HepG2 (cell line): ENCODE measurements around the gene SLC45A3. TPM values are rescaled to one million over a fixed set of nuclear protein-coding genes. Genes with fewer than 3 reads are reported as not detected.
A peak's percentile ranks its signal among the peaks of the same experiment; 100 is the strongest.

Source experiments
- ARID4A ChIP-seq: sonication (generic); formaldehyde crosslinking; IDR thresholded peaks from 2 replicates; pipeline ENCODE4 v1.5.0; 2020; ENCODE audit warnings: mild to moderate bottlenecking, missing genetic modification reagents, borderline replicate concordance
- DDIT3 ChIP-seq: sonication (generic); formaldehyde crosslinking; IDR thresholded peaks from 2 replicates; pipeline ENCODE4 v1.4.0; 2020; ENCODE audit warnings: mild to moderate bottlenecking, missing genetic modification reagents
- DRAP1 ChIP-seq: IDR thresholded peaks from 2 replicates; pipeline ENCODE4 v1.6.1; 2016; ENCODE audit warnings: missing genetic modification reagents, missing compliant biosample characterization
- ETS1 ChIP-seq: sonication (generic); formaldehyde crosslinking; IDR thresholded peaks from 2 replicates; pipeline ENCODE4 v1.4.0; 2020; ENCODE audit warnings: missing genetic modification reagents
- FLYWCH1 ChIP-seq: sonication (generic); formaldehyde crosslinking; IDR thresholded peaks from 2 replicates; pipeline ENCODE4 v1.8.1; 2023; ENCODE audit warnings: mild to moderate bottlenecking, missing genetic modification reagents
- FOSL2 ChIP-seq: sonication (generic); formaldehyde crosslinking; IDR thresholded peaks from 2 replicates; pipeline ENCODE4 v1.4.0; 2020; ENCODE audit warnings: missing genetic modification reagents
- FOXK2 ChIP-seq: fragments of 450-650 bp; IDR thresholded peaks from 2 replicates; pipeline ENCODE4 v1.6.1; 2016
- KLF13 ChIP-seq: sonication (generic); formaldehyde crosslinking; IDR thresholded peaks from 2 replicates; pipeline ENCODE4 v1.4.0; 2020; ENCODE audit warnings: mild to moderate bottlenecking, missing genetic modification reagents
- MAX ChIP-seq: IDR thresholded peaks from 2 replicates; pipeline ENCODE4 v1.6.1; 2012; ENCODE audit warnings: inconsistent platforms
- NR2F2 ChIP-seq: IDR thresholded peaks from 2 replicates; pipeline ENCODE4 v1.6.1; 2012; ENCODE audit warnings: low read depth, inconsistent platforms, borderline replicate concordance
- SNAI1 ChIP-seq: sonication (generic); formaldehyde crosslinking; IDR thresholded peaks from 2 replicates; pipeline ENCODE4 v1.5.0; 2020; ENCODE audit warnings: mild to moderate bottlenecking, missing genetic modification reagents, borderline replicate concordance
- TFAP4 ChIP-seq: sonication (generic); IDR thresholded peaks from 2 replicates; pipeline ENCODE4 v1.6.1; 2016; ENCODE audit warnings: low read depth, borderline replicate concordance
- ZFP36 ChIP-seq: fragments of 150-350 bp; IDR thresholded peaks from 2 replicates; pipeline ENCODE4 v1.6.1; 2018; ENCODE audit warnings: borderline replicate concordance, low read length, low read depth; ENCODE audit not compliant: partially characterized antibody
- ZFP90 ChIP-seq: sonication (generic); formaldehyde crosslinking; IDR thresholded peaks from 2 replicates; pipeline ENCODE4 v1.8.0; 2022; ENCODE audit warnings: missing genetic modification reagents, mild to moderate bottlenecking, inconsistent platforms, borderline replicate concordance
- ZKSCAN5 ChIP-seq: sonication (generic); formaldehyde crosslinking; IDR thresholded peaks from 2 replicates; pipeline ENCODE4 v1.5.1; 2020; ENCODE audit warnings: mild to moderate bottlenecking, missing genetic modification reagents
- ZNF160 ChIP-seq: sonication (generic); formaldehyde crosslinking; IDR thresholded peaks from 2 replicates; pipeline ENCODE4 v1.8.0; 2022; ENCODE audit warnings: mild to moderate bottlenecking, inconsistent platforms, missing genetic modification reagents
- ZNF296 ChIP-seq: sonication (generic); formaldehyde crosslinking; conservative IDR thresholded peaks from 2 replicates; pipeline ENCODE4 v1.5.0; 2020; ENCODE audit warnings: mild to moderate bottlenecking, missing genetic modification reagents
- ZNF317 ChIP-seq: sonication (generic); formaldehyde crosslinking; IDR thresholded peaks from 2 replicates; pipeline ENCODE4 v1.5.0; 2020; ENCODE audit warnings: mild to moderate bottlenecking, missing genetic modification reagents
- ZNF619 ChIP-seq: sonication (generic); formaldehyde crosslinking; IDR thresholded peaks from 2 replicates; pipeline ENCODE4 v1.4.0; 2020; ENCODE audit warnings: mild to moderate bottlenecking, missing genetic modification reagents
- ZNF772 ChIP-seq: sonication (generic); formaldehyde crosslinking; IDR thresholded peaks from 2 replicates; pipeline ENCODE4 v1.5.0; 2020; ENCODE audit warnings: mild to moderate bottlenecking, missing genetic modification reagents
- ZNF841 ChIP-seq: sonication (generic); formaldehyde crosslinking; IDR thresholded peaks from 2 replicates; pipeline ENCODE4 v1.8.1; 2023; ENCODE audit warnings: missing genetic modification reagents, borderline replicate concordance
- ZNF878 ChIP-seq: sonication (generic); formaldehyde crosslinking; IDR thresholded peaks from 2 replicates; pipeline ENCODE4 v1.8.1; 2023; ENCODE audit warnings: mild to moderate bottlenecking, missing genetic modification reagents, moderate library complexity
- ZSCAN25 ChIP-seq: sonication (generic); formaldehyde crosslinking; IDR thresholded peaks from 2 replicates; pipeline ENCODE4 v1.8.0; 2022; ENCODE audit warnings: mild to moderate bottlenecking, missing genetic modification reagents
- polyA plus RNA-seq, 8 experiments: library from polyadenylated mRNA; depleted of rRNA in 3 of 8; stranded (reverse) in 7 of 8; unstranded in 1 of 8; fragments of >200 nt; fragmentation: Illumina TruSeq in 4 of 8; extraction: Trizol in 4 of 8; gene quantifications; 2 replicates each; pipeline versions ENCODE4 v1.2.1 to v1.2.3, GENCODE V29; 2011 to 2016; ENCODE audit warnings: low read depth in 4 of 8, missing spikeins in 1 of 8, mixed read lengths in 1 of 8; ENCODE audit not compliant: insufficient read depth in 1 of 8
- total RNA-seq, 5 experiments: library from RNA; depleted of rRNA; stranded (reverse); fragments of >200 nt; fragmentation: Illumina TruSeq; extraction: Trizol; gene quantifications; 2 replicates each; pipeline ENCODE4 v1.2.3, GENCODE V29; 2016; ENCODE audit warnings: low read depth in 1 of 5

The SLC45A3 gene
- total and polyA plus RNA-seq, 2 of the 13 experiments (the other 11 are each of a cell fraction or from before 2014, with no cell fraction given): 3.4 to 4.1 TPM

- TF ChIP-seq ARID4A (CRISPR knock-in tag) (peak; percentile 48; the same call in 1 of the 2 replicates), ZNF317 (no peak; the same call in 1 of the 2 replicates), FOSL2 (CRISPR knock-in tag) (peak; percentile 42; the same call in 1 of the 2 replicates), ZNF772 (peak; percentile 83; the same call in 1 of the 2 replicates), ZNF296 (CRISPR knock-in tag) (no peak), FLYWCH1 (no peak), ZSCAN25 (peak; percentile 72; the same call in 1 of the 2 replicates), SNAI1 (CRISPR knock-in tag) (0 out of 2 replicates have a peak, but pooled peaks have one; percentile 22), TFAP4 (peak; percentile 68; the same call in 1 of the 2 replicates), ZKSCAN5 (CRISPR knock-in tag) (no peak), MAX (peak; percentile 88), ZFP36 (no peak), ZNF619 (CRISPR knock-in tag) (0 out of 2 replicates have a peak, but pooled peaks have one; percentile 51), ZFP90 (CRISPR knock-in tag) (peak; percentile 67; the same call in 1 of the 2 replicates), ZNF841 (CRISPR knock-in tag) (peak; percentile 21; the same call in 1 of the 2 replicates), NR2F2 (peak; percentile 9; the same call in 1 of the 2 replicates), ETS1 (CRISPR knock-in tag) (no peak), DDIT3 (CRISPR knock-in tag) (no peak), ZNF878 (CRISPR knock-in tag) (0 out of 2 replicates have a peak, but pooled peaks have one; percentile 24), KLF13 (CRISPR knock-in tag) (no peak), ZNF160 (no peak), FOXK2 (0 out of 2 replicates have a peak, but pooled peaks have one; percentile 12), DRAP1 (peak; percentile 59; the same call in 1 of the 2 replicates)
These were observed 49.1 kb downstream of the SLC45A3 start (continued) for GRCh38 chr1:205631010-205631767.
